ENCODE data around the gene SPG7. TPM values are rescaled to one million over a fixed set of nuclear protein-coding genes. Genes with fewer than 3 reads are reported as not detected.

SPG7 gene
- total RNA-seq, 1 donor from 2014 or later, result 95.0 TPM

GRCh38 chr16:89576153-89577054 is 68.2 kb downstream of the SPG7 start:
- H3K27me3 ChIP-seq, result peaks cover 28% of the 10 kb centered on the region
- intact Hi-C loops (cut with DNase I), result no loop called here
- no peak for ATAC-seq

GRCh38 chr16:89577055-89577759 is 69.0 kb downstream of the SPG7 start:
- H3K4me3 ChIP-seq, result no peak overlapping the region
- intact Hi-C loops (cut with DNase I), result no loop called here
- no peak overlapping the region for H3K27ac ChIP-seq
- no peaks in the 10 kb centered on the region for H3K36me3 ChIP-seq
- no peak for ATAC-seq
- no peak for TF ChIP-seq CTCF (IDR thresholded peaks at IDR 0.05)
- peaks cover 28% of the 10 kb centered on the region for H3K27me3 ChIP-seq
- H3K4me1 ChIP-seq, result peaks cover 19% of the 10 kb centered on the region
- no peaks in the 10 kb centered on the region for H3K9me3 ChIP-seq
- DNase-seq, result no peak

More at GRCh38 chr16:89576153-89577054, 68.2 kb downstream of the SPG7 start:
- H3K36me3 ChIP-seq, result no peaks in the 10 kb centered on the region
- DNase-seq, result no peak
- H3K4me1 ChIP-seq, result peaks cover 12% of the 10 kb centered on the region
- H3K9me3 ChIP-seq, result no peaks in the 10 kb centered on the region
- no peak overlapping the region for H3K27ac ChIP-seq
- TF ChIP-seq CTCF (IDR thresholded peaks at IDR 0.05), result no peak
- H3K4me3 ChIP-seq, result no peak overlapping the region

DNA sequence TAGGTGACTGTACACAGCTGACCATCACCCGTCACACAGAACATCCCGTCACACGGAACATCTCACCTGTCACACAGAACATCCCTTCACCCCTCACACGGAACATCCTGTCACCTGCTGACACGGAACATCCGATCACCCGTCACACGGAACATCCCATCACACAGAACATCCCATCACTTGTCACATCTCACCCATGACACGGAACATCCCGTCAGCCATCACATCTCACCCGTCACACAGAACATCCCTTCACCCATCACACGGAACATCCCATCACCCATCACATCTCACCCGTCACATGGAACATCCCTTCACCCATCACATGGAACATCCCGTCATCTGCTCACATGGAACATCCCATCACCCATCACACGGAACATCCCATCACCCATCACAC is 71.1 kb downstream of the SPG7 start:
- H3K4me1 ChIP-seq, result peaks cover 24% of the 10 kb centered on the region
- intact Hi-C loops (cut with DNase I), result no loop called here

DNA sequence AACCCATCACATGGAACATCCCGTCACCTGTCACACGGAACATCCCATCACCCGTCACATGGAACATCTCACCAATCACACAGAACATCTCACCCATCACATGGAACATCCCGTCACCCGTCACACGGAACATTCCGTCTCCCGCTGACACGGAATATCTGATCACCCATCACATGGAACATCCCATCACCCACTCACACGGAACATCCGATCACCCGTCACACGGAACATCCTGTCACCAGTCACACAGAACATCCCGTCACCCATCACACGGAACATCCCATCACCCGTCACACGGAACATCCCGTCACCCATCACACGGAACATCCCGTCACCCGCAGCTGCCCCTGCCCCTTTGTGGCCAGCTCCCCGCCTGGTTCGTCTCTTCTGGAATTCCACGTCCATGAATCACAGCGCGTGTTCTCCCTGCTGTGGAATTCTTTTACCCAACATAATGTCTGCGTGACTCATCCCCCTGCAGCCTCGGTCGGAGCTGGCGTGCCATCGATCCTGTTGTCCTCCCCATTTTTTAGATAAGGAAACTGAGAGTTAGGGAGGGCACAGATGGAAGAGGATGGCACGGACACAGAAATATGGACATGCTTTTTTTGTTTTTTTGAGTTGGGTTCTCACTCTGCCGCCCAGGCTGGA is 73.0 kb downstream of the SPG7 start:
- Histone ChIP-seq H3K4me1 (peaks cover 14% of the 10 kb centered on the region), H3K36me3 (no peaks in the 10 kb centered on the region), H3K27ac (no peak overlapping the region), H3K9me3 (no peaks in the 10 kb centered on the region), H3K4me3 (no peak overlapping the region), H3K27me3 (peaks cover 6% of the 10 kb centered on the region)
- TF ChIP-seq CTCF (IDR thresholded peaks at IDR 0.05), result no peak
- intact Hi-C loops (cut with DNase I), result no loop called here
- DNase-seq (no peak), ATAC-seq (no peak)

More for the DNA sequence above, 71.1 kb downstream of the SPG7 start:
- H3K27ac ChIP-seq, result no peak overlapping the region
- DNase-seq, result no peak
- H3K4me3 ChIP-seq, result no peak overlapping the region
- no peaks in the 10 kb centered on the region for H3K36me3 ChIP-seq
- H3K9me3 ChIP-seq, result no peaks in the 10 kb centered on the region
- H3K27me3 ChIP-seq, result peaks cover 17% of the 10 kb centered on the region
- no peak for ATAC-seq
- TF ChIP-seq CTCF (IDR thresholded peaks at IDR 0.05), result no peak

- Histone ChIP-seq H3K27ac (peak overlapping the region; percentile 60), H3K4me3 (no peak overlapping the region), H3K36me3 (no peaks in the 10 kb centered on the region), H3K27me3 (no peaks in the 10 kb centered on the region), H3K4me1 (peaks cover 14% of the 10 kb centered on the region), H3K9me3 (no peaks in the 10 kb centered on the region)
- peak; percentile 62 for ATAC-seq
- DNase-seq, result no peak
- intact Hi-C loops (cut with DNase I), result no loop called here
- TF ChIP-seq CTCF (IDR thresholded peaks at IDR 0.05), result no peak
Measured at GRCh38 chr16:89581861-89582563, 73.8 kb downstream of the SPG7 start.
